CD14-positive monocyte (primary cell): ENCODE measurements around the gene SMAD3. TPM values are rescaled to one million over a fixed set of nuclear protein-coding genes. Genes with fewer than 3 reads are reported as not detected.
A peak's percentile ranks its signal among the peaks of the same experiment; 100 is the strongest.

Source experiments
- DNase-seq, 3 donors: peaks; one replicate each; pipeline ENCODE4 v3.0.0-alpha.2; 2011 to 2022
- H2AFZ ChIP-seq: 2 replicates; pipeline ENCODE4 v1.6.0; 2012; ENCODE audit warnings: mild to moderate bottlenecking, low read depth, low read length, inconsistent platforms; ENCODE audit not compliant: insufficient read depth, poor library complexity, severe bottlenecking
- H3K27ac ChIP-seq, 2 donors: 1 replicate in 1 of 2; 2 replicates in 1 of 2; pipeline ENCODE4 v1.5.1; 2012 to 2013; ENCODE audit warnings: low read length in 2 of 2, control low read depth in 1 of 2, inconsistent platforms in 1 of 2, low read depth in 1 of 2, mild to moderate bottlenecking in 1 of 2
- H3K27me3 ChIP-seq, 2 donors: one replicate each; pipeline versions ENCODE4 v1.6.0 to v1.6.1; 2011 to 2013; ENCODE audit warnings: low read length in 2 of 2; ENCODE audit not compliant: control insufficient read depth in 2 of 2, insufficient read depth in 2 of 2
- H3K36me3 ChIP-seq, 2 donors: replicated peaks in 1 of 2; 1 replicate in 1 of 2; 2 replicates in 1 of 2; pipeline versions ENCODE4 v1.5.1 to v1.6.1; 2012 to 2013; ENCODE audit warnings: low read length in 2 of 2, control low read depth in 1 of 2, inconsistent platforms in 1 of 2, mild to moderate bottlenecking in 1 of 2; ENCODE audit not compliant: insufficient read depth in 2 of 2, control insufficient read depth in 1 of 2
- H3K4me1 ChIP-seq, 2 donors: 1 replicate in 1 of 2; 2 replicates in 1 of 2; pipeline versions ENCODE4 v1.5.1 to v1.6.1; 2012 to 2013; ENCODE audit warnings: low read length in 2 of 2, control low read depth in 1 of 2, inconsistent platforms in 1 of 2, mild to moderate bottlenecking in 1 of 2, moderate library complexity in 1 of 2; ENCODE audit not compliant: insufficient read depth in 2 of 2, control insufficient read depth in 1 of 2
- H3K4me2 ChIP-seq: replicated peaks from 2 replicates; pipeline ENCODE3; 2012; ENCODE audit warnings: low read length, moderate library complexity, mild to moderate bottlenecking; ENCODE audit not compliant: poor library complexity, severe bottlenecking; ENCODE audit errors: extremely low read depth
- H3K4me3 ChIP-seq, 3 experiments: fragments of 200-600 bp in 1 of 3; sonication (generic) in 1 of 3; replicated peaks in 1 of 3; 1 replicate in 2 of 3; 2 replicates in 1 of 3; pipeline ENCODE4 v1.5.1; 2011 to 2013; ENCODE audit warnings: low read length in 3 of 3, mild to moderate bottlenecking in 3 of 3, control low read depth in 2 of 3, low read depth in 2 of 3, inconsistent platforms in 1 of 3, moderate library complexity in 1 of 3
- H3K79me2 ChIP-seq: 2 replicates; pipeline ENCODE4 v1.6.0; 2012; ENCODE audit warnings: mild to moderate bottlenecking, control low read depth, inconsistent platforms, low read length, moderate library complexity; ENCODE audit not compliant: insufficient read depth
- H3K9ac ChIP-seq: 2 replicates; pipeline ENCODE4 v1.6.0; 2017; ENCODE audit warnings: low read length, mild to moderate bottlenecking; ENCODE audit not compliant: insufficient read depth, poor library complexity, severe bottlenecking
- H3K9me3 ChIP-seq, 2 donors: replicated peaks in 1 of 2; 1 replicate in 1 of 2; 2 replicates in 1 of 2; pipeline versions ENCODE4 v1.5.1 to v1.6.1; 2012 to 2013; ENCODE audit warnings: low read length in 2 of 2, control low read depth in 1 of 2; ENCODE audit not compliant: control insufficient read depth in 1 of 2, insufficient read depth in 1 of 2
- H4K20me1 ChIP-seq: 2 replicates; pipeline ENCODE4 v1.6.0; 2012; ENCODE audit warnings: mild to moderate bottlenecking, low read length, control low read depth, moderate library complexity; ENCODE audit not compliant: insufficient read depth
- H3K27ac Mint-ChIP-seq, 7 donors: one replicate each; pipeline ENCODE4 v1.8.0; 2020; ENCODE audit warnings: mild to moderate bottlenecking in 7 of 7, mixed read lengths in 7 of 7, moderate library complexity in 6 of 7, inconsistent platforms in 2 of 7
- H3K27me3 Mint-ChIP-seq, 3 donors: one replicate each; pipeline ENCODE4 v1.8.0; 2021 to 2022; ENCODE audit warnings: low read depth in 3 of 3, mild to moderate bottlenecking in 3 of 3, mixed read lengths in 3 of 3, moderate library complexity in 3 of 3, inconsistent platforms in 1 of 3
- H3K36me3 Mint-ChIP-seq, 2 donors: one replicate each; pipeline ENCODE4 v1.8.0; 2020; ENCODE audit warnings: mixed read lengths in 2 of 2, inconsistent platforms in 1 of 2, mild to moderate bottlenecking in 1 of 2
- H3K4me1 Mint-ChIP-seq: one replicate; pipeline ENCODE4 v1.8.0; 2020; ENCODE audit warnings: mild to moderate bottlenecking, mixed read lengths
- H3K4me3 Mint-ChIP-seq, 2 donors: one replicate each; pipeline ENCODE4 v1.8.0; 2020; ENCODE audit warnings: mild to moderate bottlenecking in 2 of 2, mixed read lengths in 2 of 2, moderate library complexity in 1 of 2
- H3K9me3 Mint-ChIP-seq, 7 donors: one replicate each; pipeline ENCODE4 v1.8.0; 2020 to 2022; ENCODE audit warnings: mixed read lengths in 7 of 7, mild to moderate bottlenecking in 6 of 7, moderate library complexity in 6 of 7, inconsistent platforms in 2 of 7
- WGBS: methylation state at CpG from one replicate; pipeline ENCODE4 v1.1.5; 2013; ENCODE audit warnings: missing lambda C conversion rate; ENCODE audit not compliant: insufficient coverage; 5-methylcytosine and 5-hydroxymethylcytosine counted together
- intact Hi-C, 2 donors: fragments of 100-400 bp; cut with micrococcal nuclease; formaldehyde crosslinking; loops; one replicate each; pipeline versions ENCODE4 v1.15.0 to v1.15.1; 2023
- polyA plus RNA-seq, 3 donors: library from polyadenylated mRNA; depleted of rRNA in 1 of 3; unstranded in 2 of 3; stranded (reverse) in 1 of 3; fragments of 300-500 nt in 2 of 3; fragments of >200 nt in 1 of 3; fragmentation: Illumina TruSeq in 2 of 3; gene quantifications; 1 replicate in 2 of 3; 2 replicates in 1 of 3; pipeline ENCODE4 v1.2.3, GENCODE V29; 2012 to 2021
- TF ChIP-seq, protein P1 (sequence below): fragments of 200-600 bp; IDR thresholded peaks from one replicate; pipeline ENCODE4 v1.8.0; 2022; ENCODE audit warnings: antibody characterized with exemption, mild to moderate bottlenecking

Gene SMAD3
- polyA plus RNA-seq, 3 donors = 4.4 to 41.7 (median 5.4) TPM

DNA sequence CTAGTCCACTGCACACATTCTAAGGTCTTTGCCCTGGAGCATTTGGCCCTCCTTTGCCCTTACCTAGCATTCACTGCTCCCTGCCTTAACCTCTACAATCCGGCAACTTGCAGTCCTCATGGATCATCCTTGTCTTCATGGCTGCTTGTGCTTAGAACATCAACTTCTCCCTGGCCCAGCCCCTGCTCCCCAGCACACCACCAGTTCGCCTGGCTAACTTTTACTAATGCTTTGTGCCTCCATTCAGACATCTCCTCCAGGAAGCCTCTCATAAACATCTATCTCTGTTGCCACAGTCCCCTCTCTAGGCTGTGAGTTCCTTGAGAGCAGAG, 131.9 kb downstream of the SMAD3 start:
- H3K4me3 ChIP-seq = no peak overlapping the region
- TF ChIP-seq, protein P1, sequence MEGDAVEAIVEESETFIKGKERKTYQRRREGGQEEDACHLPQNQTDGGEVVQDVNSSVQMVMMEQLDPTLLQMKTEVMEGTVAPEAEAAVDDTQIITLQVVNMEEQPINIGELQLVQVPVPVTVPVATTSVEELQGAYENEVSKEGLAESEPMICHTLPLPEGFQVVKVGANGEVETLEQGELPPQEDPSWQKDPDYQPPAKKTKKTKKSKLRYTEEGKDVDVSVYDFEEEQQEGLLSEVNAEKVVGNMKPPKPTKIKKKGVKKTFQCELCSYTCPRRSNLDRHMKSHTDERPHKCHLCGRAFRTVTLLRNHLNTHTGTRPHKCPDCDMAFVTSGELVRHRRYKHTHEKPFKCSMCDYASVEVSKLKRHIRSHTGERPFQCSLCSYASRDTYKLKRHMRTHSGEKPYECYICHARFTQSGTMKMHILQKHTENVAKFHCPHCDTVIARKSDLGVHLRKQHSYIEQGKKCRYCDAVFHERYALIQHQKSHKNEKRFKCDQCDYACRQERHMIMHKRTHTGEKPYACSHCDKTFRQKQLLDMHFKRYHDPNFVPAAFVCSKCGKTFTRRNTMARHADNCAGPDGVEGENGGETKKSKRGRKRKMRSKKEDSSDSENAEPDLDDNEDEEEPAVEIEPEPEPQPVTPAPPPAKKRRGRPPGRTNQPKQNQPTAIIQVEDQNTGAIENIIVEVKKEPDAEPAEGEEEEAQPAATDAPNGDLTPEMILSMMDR = no peak
- Mint-ChIP-seq H3K9me3 (no peaks in the 10 kb centered on the region), H3K27ac (peak overlapping the region in 3 of 7 donors; percentile 13 to 80 (median 41)), H3K4me1 (peaks cover 22% of the 10 kb centered on the region), H3K36me3 (peaks cover 52 to 62% of the 10 kb centered on the region in 2 donors), H3K4me3 (no peak overlapping the region), H3K27me3 (peaks cover 0 to 3% (median 0%) of the 10 kb centered on the region in 3 donors)
- no peaks in the 10 kb centered on the region for H4K20me1 ChIP-seq
- no peaks in the 10 kb centered on the region for H3K27me3 ChIP-seq
- H3K9me3 ChIP-seq = no peaks in the 10 kb centered on the region
- intact Hi-C loops = no loop called here
- no peak overlapping the region for H3K9ac ChIP-seq
- peaks cover 10 to 19% of the 10 kb centered on the region in 2 donors for H3K4me1 ChIP-seq
- peak in 1 of 3 donors; percentile 4 for DNase-seq
- H2AFZ ChIP-seq = no peak overlapping the region
- no peak overlapping the region for H3K4me2 ChIP-seq
- 92% methylated on average over 2 of the region's 2 CpGs for WGBS
- H3K79me2 ChIP-seq = no peaks in the 10 kb centered on the region
- no peak overlapping the region for H3K27ac ChIP-seq
- peaks cover 32 to 47% of the 10 kb centered on the region in 2 donors for H3K36me3 ChIP-seq

DNA sequence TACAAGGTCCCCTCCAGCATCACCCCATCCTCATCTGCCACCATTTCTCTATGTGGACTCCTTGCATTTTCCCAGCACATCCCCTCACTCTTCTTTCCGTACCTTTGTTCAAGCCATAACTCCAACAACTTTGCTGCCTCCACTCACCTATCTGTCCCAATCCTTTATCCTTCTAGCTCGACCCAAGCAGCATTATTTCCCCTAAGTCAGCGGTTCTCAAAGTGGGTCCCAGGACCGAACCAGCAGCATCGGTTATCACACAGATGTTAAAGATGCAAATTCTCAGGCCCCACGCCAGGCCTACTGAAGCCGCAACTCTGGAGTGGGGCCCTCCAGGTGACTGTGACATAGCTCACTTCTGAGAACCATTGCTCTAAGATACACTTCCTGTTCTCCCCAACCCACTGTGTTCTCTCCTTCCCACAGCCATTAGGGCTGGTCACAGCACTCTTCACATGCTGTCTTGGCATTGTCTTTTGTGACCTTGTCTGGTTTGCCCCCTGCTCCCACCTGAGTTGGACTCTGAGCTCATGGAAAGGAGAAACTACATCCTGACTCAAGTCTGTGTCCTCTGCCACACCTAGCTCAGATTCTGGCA, 132.9 kb downstream of the SMAD3 start:
- H2AFZ ChIP-seq = no peak overlapping the region
- H3K36me3 Mint-ChIP-seq = peaks cover 53 to 65% of the 10 kb centered on the region in 2 donors
- H3K27me3 ChIP-seq = no peaks in the 10 kb centered on the region
- peaks cover 0 to 3% (median 0%) of the 10 kb centered on the region in 3 donors for H3K27me3 Mint-ChIP-seq
- H3K27ac ChIP-seq = no peak overlapping the region
- peaks cover 29 to 47% of the 10 kb centered on the region in 2 donors for H3K36me3 ChIP-seq
- H3K9me3 ChIP-seq = no peaks in the 10 kb centered on the region
- H3K79me2 ChIP-seq = no peaks in the 10 kb centered on the region
- peak overlapping the region in 3 of 7 donors; percentile 45 to 69 (median 64) for H3K27ac Mint-ChIP-seq
- no peak overlapping the region for H3K4me2 ChIP-seq
- intact Hi-C loops = no loop called here
- TF ChIP-seq, protein P1 = no peak
- no peaks in the 10 kb centered on the region for H3K9me3 Mint-ChIP-seq
- H4K20me1 ChIP-seq = no peaks in the 10 kb centered on the region
- peaks cover 22% of the 10 kb centered on the region for H3K4me1 Mint-ChIP-seq
- H3K4me3 Mint-ChIP-seq = no peak overlapping the region
- H3K4me1 ChIP-seq = peaks cover 10 to 19% of the 10 kb centered on the region in 2 donors
- whole genome bisulfite sequencing = 93% methylated on average over 7 of the region's 7 CpGs
- DNase-seq = peak in 1 of 3 donors; percentile 14
- no peak overlapping the region for H3K9ac ChIP-seq
- no peak overlapping the region for H3K4me3 ChIP-seq
